ENCODE measurements around the gene ZNF467.
A peak's percentile ranks its signal among the peaks of the same experiment; 100 is the strongest.

ZNF467 gene

GRCh38 chr7:149811221-149811620 is 37.8 kb upstream of the ZNF467 start:
- TF ChIP-seq, protein P1, sequence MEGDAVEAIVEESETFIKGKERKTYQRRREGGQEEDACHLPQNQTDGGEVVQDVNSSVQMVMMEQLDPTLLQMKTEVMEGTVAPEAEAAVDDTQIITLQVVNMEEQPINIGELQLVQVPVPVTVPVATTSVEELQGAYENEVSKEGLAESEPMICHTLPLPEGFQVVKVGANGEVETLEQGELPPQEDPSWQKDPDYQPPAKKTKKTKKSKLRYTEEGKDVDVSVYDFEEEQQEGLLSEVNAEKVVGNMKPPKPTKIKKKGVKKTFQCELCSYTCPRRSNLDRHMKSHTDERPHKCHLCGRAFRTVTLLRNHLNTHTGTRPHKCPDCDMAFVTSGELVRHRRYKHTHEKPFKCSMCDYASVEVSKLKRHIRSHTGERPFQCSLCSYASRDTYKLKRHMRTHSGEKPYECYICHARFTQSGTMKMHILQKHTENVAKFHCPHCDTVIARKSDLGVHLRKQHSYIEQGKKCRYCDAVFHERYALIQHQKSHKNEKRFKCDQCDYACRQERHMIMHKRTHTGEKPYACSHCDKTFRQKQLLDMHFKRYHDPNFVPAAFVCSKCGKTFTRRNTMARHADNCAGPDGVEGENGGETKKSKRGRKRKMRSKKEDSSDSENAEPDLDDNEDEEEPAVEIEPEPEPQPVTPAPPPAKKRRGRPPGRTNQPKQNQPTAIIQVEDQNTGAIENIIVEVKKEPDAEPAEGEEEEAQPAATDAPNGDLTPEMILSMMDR (IDR thresholded peaks at IDR 0.05; ENCODE audit: low read depth, low read length), result peak; percentile 68
- TF ChIP-seq MYC (IDR thresholded peaks at IDR 0.05; ENCODE audit: low read depth, low read length), result no peak
- peak; percentile 38 for DNase-seq (ENCODE audit: low read depth)

GRCh38 chr7:149809215-149809614 is 35.8 kb upstream of the ZNF467 start:
- DNase-seq (ENCODE audit: low read depth), result no peak
- no peak overlapping the region for H3K4me3 ChIP-seq (ENCODE audit: low read depth, low read length)
- TF ChIP-seq, protein P1 (IDR thresholded peaks at IDR 0.05; ENCODE audit: low read depth, low read length), result no peak
- TF ChIP-seq, protein P2, sequence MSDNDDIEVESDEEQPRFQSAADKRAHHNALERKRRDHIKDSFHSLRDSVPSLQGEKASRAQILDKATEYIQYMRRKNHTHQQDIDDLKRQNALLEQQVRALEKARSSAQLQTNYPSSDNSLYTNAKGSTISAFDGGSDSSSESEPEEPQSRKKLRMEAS (IDR thresholded peaks at IDR 0.05; ENCODE audit: low read depth, low read length), result no peak
- TF ChIP-seq POLR2A (IDR thresholded peaks at IDR 0.05; ENCODE audit: extremely low read depth, insufficient read length) (no peak), MYC (IDR thresholded peaks at IDR 0.05; ENCODE audit: low read depth, low read length) (no peak)

More at GRCh38 chr7:149811221-149811620, 37.8 kb upstream of the ZNF467 start:
- H3K4me3 ChIP-seq (ENCODE audit: low read depth, low read length), result no peak overlapping the region

GRCh38 chr7:149808311-149808710 is 34.9 kb upstream of the ZNF467 start:
- TF ChIP-seq POLR2A (IDR thresholded peaks at IDR 0.05; ENCODE audit: extremely low read depth, insufficient read length) (no peak), MYC (IDR thresholded peaks at IDR 0.05; ENCODE audit: low read depth, low read length) (no peak)
- TF ChIP-seq, protein P2 (IDR thresholded peaks at IDR 0.05; ENCODE audit: low read depth, low read length), result no peak
- TF ChIP-seq, protein P1 (IDR thresholded peaks at IDR 0.05; ENCODE audit: low read depth, low read length), result no peak
- no peak for DNase-seq (ENCODE audit: low read depth)
- H3K4me3 ChIP-seq (ENCODE audit: low read depth, low read length), result no peak overlapping the region

GRCh38 chr7:149806726-149807125 is 33.3 kb upstream of the ZNF467 start:
- DNase-seq (ENCODE audit: low read depth), result no peak
- H3K4me3 ChIP-seq (ENCODE audit: low read depth, low read length), result no peak overlapping the region
- TF ChIP-seq, protein P2 (IDR thresholded peaks at IDR 0.05; ENCODE audit: low read depth, low read length), result no peak
- TF ChIP-seq, protein P1 (IDR thresholded peaks at IDR 0.05; ENCODE audit: low read depth, low read length), result no peak
- no peak for TF ChIP-seq POLR2A (IDR thresholded peaks at IDR 0.05; ENCODE audit: extremely low read depth, insufficient read length)
- TF ChIP-seq MYC (IDR thresholded peaks at IDR 0.05; ENCODE audit: low read depth, low read length), result no peak

- TF ChIP-seq, protein P2 (IDR thresholded peaks at IDR 0.05; ENCODE audit: low read depth, low read length), result no peak
- TF ChIP-seq MYC (IDR thresholded peaks at IDR 0.05; ENCODE audit: low read depth, low read length) (no peak), POLR2A (IDR thresholded peaks at IDR 0.05; ENCODE audit: extremely low read depth, insufficient read length) (no peak)
- TF ChIP-seq, protein P1 (IDR thresholded peaks at IDR 0.05; ENCODE audit: low read depth, low read length), result no peak
- no peak overlapping the region for H3K4me3 ChIP-seq (ENCODE audit: low read depth, low read length)
These were observed 30.7 kb upstream of the ZNF467 start for GRCh38 chr7:149804106-149804505.

DNA sequence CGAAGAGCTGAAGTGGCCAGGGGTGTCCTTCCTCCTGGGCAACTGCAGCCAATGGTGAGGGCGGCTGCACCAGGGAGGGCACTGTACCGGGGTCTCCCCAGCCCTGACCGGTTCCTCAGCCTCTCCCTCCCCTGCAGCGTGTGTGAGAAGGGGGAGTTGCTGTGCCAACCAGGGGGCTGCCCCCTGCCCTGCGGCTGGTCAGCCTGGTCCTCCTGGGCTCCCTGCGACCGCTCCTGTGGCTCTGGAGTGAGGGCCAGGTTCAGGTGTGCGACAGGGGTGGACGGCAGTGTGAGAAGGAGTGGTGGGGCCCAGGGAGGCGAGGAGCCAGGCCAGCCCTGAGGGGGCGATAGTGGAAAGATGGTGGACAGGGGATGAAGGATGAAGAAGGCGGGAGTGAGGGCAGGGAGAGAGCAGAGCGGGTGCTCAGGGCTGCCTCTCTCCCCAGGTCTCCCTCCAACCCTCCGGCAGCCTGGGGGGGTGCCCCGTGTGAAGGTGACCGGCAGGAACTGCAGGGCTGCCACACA is 30.2 kb upstream of the ZNF467 start:
- H3K4me3 ChIP-seq (ENCODE audit: low read depth, low read length), result no peak overlapping the region
- TF ChIP-seq, protein P2 (IDR thresholded peaks at IDR 0.05; ENCODE audit: low read depth, low read length), result no peak
- TF ChIP-seq MYC (IDR thresholded peaks at IDR 0.05; ENCODE audit: low read depth, low read length) (no peak), POLR2A (IDR thresholded peaks at IDR 0.05; ENCODE audit: extremely low read depth, insufficient read length) (no peak)
- TF ChIP-seq, protein P1 (IDR thresholded peaks at IDR 0.05; ENCODE audit: low read depth, low read length), result no peak
- no peak for DNase-seq (ENCODE audit: low read depth)

More at GRCh38 chr7:149804106-149804505, 30.7 kb upstream of the ZNF467 start:
- DNase-seq (ENCODE audit: low read depth), result no peak
